Ishikawa (cell line): Measurements from ENCODE around the gene OGA.

Source experiments
- CEBPB ChIP-seq: IDR thresholded peaks from 2 replicates; pipeline ENCODE4 v1.6.1; 2012
- CREB1 ChIP-seq: IDR thresholded peaks from 2 replicates; pipeline ENCODE4 v1.6.1; 2012; ENCODE audit warnings: low read depth
- EGR1 ChIP-seq: IDR thresholded peaks from 2 replicates; pipeline ENCODE4 v1.6.1; 2012
- EP300 ChIP-seq: IDR thresholded peaks from 2 replicates; pipeline ENCODE4 v1.6.1; 2012; ENCODE audit warnings: borderline replicate concordance
- MAX ChIP-seq: IDR thresholded peaks from 2 replicates; pipeline ENCODE4 v1.6.1; 2012
- NFIC ChIP-seq: IDR thresholded peaks from 2 replicates; pipeline ENCODE4 v1.6.1; 2012
- RAD21 ChIP-seq: IDR thresholded peaks from 2 replicates; pipeline ENCODE4 v1.6.1; 2012; ENCODE audit warnings: low read depth
- REST ChIP-seq: IDR thresholded peaks from 2 replicates; pipeline ENCODE4 v1.6.1; 2012; ENCODE audit warnings: low read depth, mild to moderate bottlenecking
- TAF1 ChIP-seq: IDR thresholded peaks from 2 replicates; pipeline ENCODE4 v1.6.1; 2012; ENCODE audit warnings: low read depth, mild to moderate bottlenecking
- USF1 ChIP-seq: IDR thresholded peaks from 2 replicates; pipeline ENCODE4 v1.6.1; 2012
- ZBTB7A ChIP-seq: IDR thresholded peaks from 2 replicates; pipeline ENCODE4 v1.6.1; 2012; ENCODE audit warnings: low read depth

GRCh38 chr10:101832325-101832771 lies 14.1 kb upstream of the OGA start:
- TF ChIP-seq REST: no peak
- no peak for TF ChIP-seq NFIC
- no peak for TF ChIP-seq EP300
- TF ChIP-seq TAF1: no peak
- TF ChIP-seq RAD21: no peak
- no peak for TF ChIP-seq EGR1
- no peak for TF ChIP-seq CEBPB
- TF ChIP-seq USF1: no peak
- TF ChIP-seq MAX: no peak
- no peak for TF ChIP-seq CREB1
- TF ChIP-seq ZBTB7A: no peak
